GM23338 (cell line): ENCODE results near the gene EVC2. TPM values are rescaled to one million over a fixed set of nuclear protein-coding genes. Genes with fewer than 3 reads are reported as not detected.

Experiments
- ATAC-seq: fragments of 200-7000 bp; cut with Tn5 transposase; 3 replicates; pipeline ENCODE4 v1.9.1; 2020
- DNase-seq: peaks from one replicate; pipeline ENCODE4 v3.0.0-alpha.2; 2015; ENCODE audit warnings: low spot score
- H2AFZ ChIP-seq: fragments of 200-600 bp; sonication (generic); 2 replicates; pipeline ENCODE4 v1.8.0; 2016; ENCODE audit warnings: antibody characterized with exemption, mild to moderate bottlenecking, moderate library complexity
- H3F3A ChIP-seq: fragments of 200-600 bp; sonication (generic); replicated peaks from 2 replicates; pipeline ENCODE4 v1.8.0; 2017; ENCODE audit warnings: antibody characterized with exemption, mixed run types, low read depth
- H3K27ac ChIP-seq: fragments of 200-600 bp; sonication (generic); 2 replicates; pipeline ENCODE4 v1.6.1; 2016; ENCODE audit warnings: low read depth
- H3K27me3 ChIP-seq: fragments of 200-600 bp; sonication (generic); 2 replicates; pipeline ENCODE4 v1.8.0; 2016; ENCODE audit warnings: mild to moderate bottlenecking, mixed run types, moderate library complexity; ENCODE audit not compliant: insufficient read depth
- H3K36me3 ChIP-seq: fragments of 200-600 bp; sonication (generic); 2 replicates; pipeline ENCODE4 v1.8.0; 2016; ENCODE audit warnings: mild to moderate bottlenecking; ENCODE audit not compliant: insufficient read depth
- H3K4me1 ChIP-seq: fragments of 200-600 bp; sonication (generic); 2 replicates; pipeline ENCODE4 v1.8.0; 2016; ENCODE audit warnings: mild to moderate bottlenecking, moderate library complexity; ENCODE audit not compliant: insufficient read depth
- H3K4me2 ChIP-seq: fragments of 200-600 bp; sonication (generic); 2 replicates; pipeline ENCODE4 v1.7.1; 2017; ENCODE audit warnings: mixed run types
- H3K4me3 ChIP-seq: fragments of 200-600 bp; sonication (generic); 2 replicates; pipeline ENCODE4 v1.6.1; 2016; ENCODE audit warnings: mixed run types
- H3K79me2 ChIP-seq: fragments of 200-600 bp; sonication (generic); replicated peaks from 2 replicates; pipeline ENCODE4 v1.8.0; 2017; ENCODE audit warnings: mild to moderate bottlenecking; ENCODE audit not compliant: insufficient read depth
- H3K9me2 ChIP-seq: fragments of 200-600 bp; sonication (generic); 2 replicates; pipeline ENCODE4 v1.8.0; 2017; ENCODE audit not compliant: insufficient read depth
- H4K20me1 ChIP-seq: fragments of 200-600 bp; sonication (generic); replicated peaks from 2 replicates; pipeline ENCODE4 v1.8.0; 2017; ENCODE audit warnings: mild to moderate bottlenecking; ENCODE audit not compliant: insufficient read depth
- H3K27ac Mint-ChIP-seq: 2 replicates; pipeline ENCODE4 v1.8.0; 2020; ENCODE audit warnings: inconsistent platforms, mild to moderate bottlenecking, moderate library complexity, mixed read lengths
- H3K27me3 Mint-ChIP-seq: 3 replicates; pipeline ENCODE4 v1.8.0; 2022; ENCODE audit warnings: low read depth, mild to moderate bottlenecking, moderate library complexity, mixed read lengths, inconsistent platforms; ENCODE audit not compliant: insufficient read depth, poor library complexity
- H3K36me3 Mint-ChIP-seq: 3 replicates; pipeline ENCODE4 v1.8.0; 2021; ENCODE audit warnings: low read depth, mild to moderate bottlenecking, inconsistent platforms, moderate library complexity, mixed read lengths
- H3K4me1 Mint-ChIP-seq: 3 replicates; pipeline ENCODE4 v1.8.0; 2020; ENCODE audit warnings: mild to moderate bottlenecking, inconsistent platforms, mixed read lengths
- H3K4me3 Mint-ChIP-seq: 3 replicates; pipeline ENCODE4 v1.8.0; 2021; ENCODE audit warnings: moderate library complexity, mild to moderate bottlenecking, inconsistent platforms, mixed read lengths
- H3K9me3 Mint-ChIP-seq: 3 replicates; pipeline ENCODE4 v1.8.0; 2020; ENCODE audit warnings: moderate library complexity, mild to moderate bottlenecking, inconsistent platforms, mixed read lengths
- CREB1 ChIP-seq: fragments of 250-450 bp; sonication (Bioruptor Pico); IDR thresholded peaks from 2 replicates; pipeline ENCODE4 v1.5.0; 2020; ENCODE audit warnings: low read depth, mild to moderate bottlenecking, moderate library complexity
- ETS1 ChIP-seq: IDR thresholded peaks from 2 replicates; pipeline ENCODE4 v1.6.1; 2016; ENCODE audit warnings: antibody characterized with exemption
- EZH2 ChIP-seq: fragments of 200-600 bp; sonication (generic); IDR thresholded peaks from one replicate; pipeline ENCODE4 v1.8.0; 2017; ENCODE audit warnings: antibody characterized with exemption, mild to moderate bottlenecking, low read depth; ENCODE audit not compliant: unreplicated experiment
- EZH2phosphoT487 ChIP-seq: fragments of 200-600 bp; sonication (generic); IDR thresholded peaks from one replicate; pipeline ENCODE4 v1.8.1; 2018; ENCODE audit warnings: antibody characterized with exemption; ENCODE audit not compliant: unreplicated experiment
- JUNB ChIP-seq: IDR thresholded peaks from one replicate; pipeline ENCODE4 v1.6.1; 2016; ENCODE audit warnings: antibody characterized with exemption; ENCODE audit not compliant: unreplicated experiment
- NANOG ChIP-seq: IDR thresholded peaks from 2 replicates; pipeline ENCODE4 v1.6.1; 2016; ENCODE audit warnings: antibody characterized with exemption, borderline replicate concordance
- POLR2AphosphoS5 ChIP-seq: IDR thresholded peaks from 2 replicates; pipeline ENCODE4 v1.6.1; 2016; ENCODE audit warnings: antibody characterized with exemption, low read depth
- REST ChIP-seq: IDR thresholded peaks from one replicate; pipeline ENCODE4 v1.6.1; 2018; ENCODE audit warnings: antibody characterized with exemption; ENCODE audit not compliant: unreplicated experiment
- STAT1 ChIP-seq: IDR thresholded peaks from one replicate; pipeline ENCODE4 v1.6.1; 2016; ENCODE audit warnings: antibody characterized with exemption; ENCODE audit not compliant: unreplicated experiment
- ZNF114 ChIP-seq: fragments of 250-450 bp; sonication (Bioruptor Pico); IDR thresholded peaks from 2 replicates; pipeline ENCODE4 v1.5.0; 2020; ENCODE audit warnings: mild to moderate bottlenecking, moderate library complexity
- ZNF331 ChIP-seq: fragments of 250-450 bp; sonication (Bioruptor Pico); IDR thresholded peaks from 2 replicates; pipeline ENCODE4 v1.5.0; 2020; ENCODE audit warnings: low read depth, mild to moderate bottlenecking, moderate library complexity
- polyA plus RNA-seq: library from polyadenylated mRNA; unstranded; fragments of >200 nt; fragmentation: Nextera tagmentation; extraction: Ambion mirVana; gene quantifications from 2 replicates; pipeline ENCODE4 v1.2.1, GENCODE V29; 2016
- total RNA-seq: library from RNA; depleted of rRNA; stranded (reverse); fragments of >200 nt; shearing (Covaris generic); gene quantifications from 2 replicates; pipeline ENCODE4 v1.2.3, GENCODE V29; 2014
- TF ChIP-seq, protein P1 (sequence below), 2 experiments: fragments of 200-600 bp in 1 of 2; sonication (generic) in 1 of 2; conservative IDR thresholded peaks; 2 replicates each; pipeline versions ENCODE4 v1.5.1 to v1.6.1; 2016 to 2017; ENCODE audit warnings: antibody characterized with exemption in 2 of 2, low read depth in 2 of 2, mild to moderate bottlenecking in 2 of 2, moderate library complexity in 1 of 2
- TF ChIP-seq, protein P2 (sequence below): fragments of 250-450 bp; sonication (Bioruptor Pico); IDR thresholded peaks from 2 replicates; pipeline ENCODE4 v1.5.0; 2020; ENCODE audit warnings: mild to moderate bottlenecking, moderate library complexity

Gene EVC2
- total and polyA plus RNA-seq, 2 experiments from 2014 or later: 3.4 to 11.5 TPM

DNA sequence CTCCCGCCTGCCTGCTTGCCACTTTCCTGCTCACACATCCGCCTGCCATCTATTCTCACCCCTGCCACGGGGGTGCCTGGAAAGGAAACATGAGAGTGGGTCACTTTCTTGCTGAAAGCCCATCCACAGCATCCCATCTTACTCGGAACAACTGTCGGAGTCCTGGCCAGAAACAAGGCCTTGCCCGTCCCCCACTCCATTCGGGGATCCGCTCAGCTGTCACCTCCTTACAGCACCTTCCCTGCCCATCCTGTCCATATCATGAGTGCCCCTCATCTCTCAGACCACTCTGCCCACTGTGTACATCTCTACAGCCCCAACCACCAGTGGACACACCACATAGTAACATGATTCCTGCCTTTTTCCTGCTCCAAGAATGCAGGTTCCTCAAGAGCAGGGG is 6.4 kb downstream of the EVC2 start:
- Mint-ChIP-seq H3K9me3 (peaks cover 22% of the 10 kb centered on the region), H3K36me3 (peaks cover 27% of the 10 kb centered on the region)
- DNase-seq: no peak

More for the DNA sequence above, 6.4 kb downstream of the EVC2 start:
- Histone ChIP-seq H4K20me1 (no peaks in the 10 kb centered on the region; the same call in 1 of the 2 replicates), H3K27ac (no peak overlapping the region), H3K4me3 (no peak overlapping the region), H3K27me3 (no peaks in the 10 kb centered on the region), H3K4me1 (no peaks in the 10 kb centered on the region), H3F3A (no peaks in the 10 kb centered on the region), H2AFZ (no peak overlapping the region), H3K4me2 (no peak overlapping the region), H3K9me2 (no peaks in the 10 kb centered on the region), H3K79me2 (0 out of 2 replicates have a peak, but pooled peaks cover 5% of the 10 kb centered on the region), H3K36me3 (no peaks in the 10 kb centered on the region; the same call in 1 of the 2 replicates)
- TF ChIP-seq ZNF114 (CRISPR knock-in tag) (no peak), CREB1 (no peak), ETS1 (no peak), STAT1 (no peak), NANOG (no peak), EZH2 (no peak), REST (no peak), ZNF331 (CRISPR knock-in tag) (no peak), JUNB (no peak), EZH2phosphoT487 (no peak), POLR2AphosphoS5 (no peak)
- TF ChIP-seq, protein P1, sequence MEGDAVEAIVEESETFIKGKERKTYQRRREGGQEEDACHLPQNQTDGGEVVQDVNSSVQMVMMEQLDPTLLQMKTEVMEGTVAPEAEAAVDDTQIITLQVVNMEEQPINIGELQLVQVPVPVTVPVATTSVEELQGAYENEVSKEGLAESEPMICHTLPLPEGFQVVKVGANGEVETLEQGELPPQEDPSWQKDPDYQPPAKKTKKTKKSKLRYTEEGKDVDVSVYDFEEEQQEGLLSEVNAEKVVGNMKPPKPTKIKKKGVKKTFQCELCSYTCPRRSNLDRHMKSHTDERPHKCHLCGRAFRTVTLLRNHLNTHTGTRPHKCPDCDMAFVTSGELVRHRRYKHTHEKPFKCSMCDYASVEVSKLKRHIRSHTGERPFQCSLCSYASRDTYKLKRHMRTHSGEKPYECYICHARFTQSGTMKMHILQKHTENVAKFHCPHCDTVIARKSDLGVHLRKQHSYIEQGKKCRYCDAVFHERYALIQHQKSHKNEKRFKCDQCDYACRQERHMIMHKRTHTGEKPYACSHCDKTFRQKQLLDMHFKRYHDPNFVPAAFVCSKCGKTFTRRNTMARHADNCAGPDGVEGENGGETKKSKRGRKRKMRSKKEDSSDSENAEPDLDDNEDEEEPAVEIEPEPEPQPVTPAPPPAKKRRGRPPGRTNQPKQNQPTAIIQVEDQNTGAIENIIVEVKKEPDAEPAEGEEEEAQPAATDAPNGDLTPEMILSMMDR (conservative IDR thresholded peaks at IDR 0.05; ENCODE audit: low read depth in 2 of 2): no peak
- TF ChIP-seq, protein P2, sequence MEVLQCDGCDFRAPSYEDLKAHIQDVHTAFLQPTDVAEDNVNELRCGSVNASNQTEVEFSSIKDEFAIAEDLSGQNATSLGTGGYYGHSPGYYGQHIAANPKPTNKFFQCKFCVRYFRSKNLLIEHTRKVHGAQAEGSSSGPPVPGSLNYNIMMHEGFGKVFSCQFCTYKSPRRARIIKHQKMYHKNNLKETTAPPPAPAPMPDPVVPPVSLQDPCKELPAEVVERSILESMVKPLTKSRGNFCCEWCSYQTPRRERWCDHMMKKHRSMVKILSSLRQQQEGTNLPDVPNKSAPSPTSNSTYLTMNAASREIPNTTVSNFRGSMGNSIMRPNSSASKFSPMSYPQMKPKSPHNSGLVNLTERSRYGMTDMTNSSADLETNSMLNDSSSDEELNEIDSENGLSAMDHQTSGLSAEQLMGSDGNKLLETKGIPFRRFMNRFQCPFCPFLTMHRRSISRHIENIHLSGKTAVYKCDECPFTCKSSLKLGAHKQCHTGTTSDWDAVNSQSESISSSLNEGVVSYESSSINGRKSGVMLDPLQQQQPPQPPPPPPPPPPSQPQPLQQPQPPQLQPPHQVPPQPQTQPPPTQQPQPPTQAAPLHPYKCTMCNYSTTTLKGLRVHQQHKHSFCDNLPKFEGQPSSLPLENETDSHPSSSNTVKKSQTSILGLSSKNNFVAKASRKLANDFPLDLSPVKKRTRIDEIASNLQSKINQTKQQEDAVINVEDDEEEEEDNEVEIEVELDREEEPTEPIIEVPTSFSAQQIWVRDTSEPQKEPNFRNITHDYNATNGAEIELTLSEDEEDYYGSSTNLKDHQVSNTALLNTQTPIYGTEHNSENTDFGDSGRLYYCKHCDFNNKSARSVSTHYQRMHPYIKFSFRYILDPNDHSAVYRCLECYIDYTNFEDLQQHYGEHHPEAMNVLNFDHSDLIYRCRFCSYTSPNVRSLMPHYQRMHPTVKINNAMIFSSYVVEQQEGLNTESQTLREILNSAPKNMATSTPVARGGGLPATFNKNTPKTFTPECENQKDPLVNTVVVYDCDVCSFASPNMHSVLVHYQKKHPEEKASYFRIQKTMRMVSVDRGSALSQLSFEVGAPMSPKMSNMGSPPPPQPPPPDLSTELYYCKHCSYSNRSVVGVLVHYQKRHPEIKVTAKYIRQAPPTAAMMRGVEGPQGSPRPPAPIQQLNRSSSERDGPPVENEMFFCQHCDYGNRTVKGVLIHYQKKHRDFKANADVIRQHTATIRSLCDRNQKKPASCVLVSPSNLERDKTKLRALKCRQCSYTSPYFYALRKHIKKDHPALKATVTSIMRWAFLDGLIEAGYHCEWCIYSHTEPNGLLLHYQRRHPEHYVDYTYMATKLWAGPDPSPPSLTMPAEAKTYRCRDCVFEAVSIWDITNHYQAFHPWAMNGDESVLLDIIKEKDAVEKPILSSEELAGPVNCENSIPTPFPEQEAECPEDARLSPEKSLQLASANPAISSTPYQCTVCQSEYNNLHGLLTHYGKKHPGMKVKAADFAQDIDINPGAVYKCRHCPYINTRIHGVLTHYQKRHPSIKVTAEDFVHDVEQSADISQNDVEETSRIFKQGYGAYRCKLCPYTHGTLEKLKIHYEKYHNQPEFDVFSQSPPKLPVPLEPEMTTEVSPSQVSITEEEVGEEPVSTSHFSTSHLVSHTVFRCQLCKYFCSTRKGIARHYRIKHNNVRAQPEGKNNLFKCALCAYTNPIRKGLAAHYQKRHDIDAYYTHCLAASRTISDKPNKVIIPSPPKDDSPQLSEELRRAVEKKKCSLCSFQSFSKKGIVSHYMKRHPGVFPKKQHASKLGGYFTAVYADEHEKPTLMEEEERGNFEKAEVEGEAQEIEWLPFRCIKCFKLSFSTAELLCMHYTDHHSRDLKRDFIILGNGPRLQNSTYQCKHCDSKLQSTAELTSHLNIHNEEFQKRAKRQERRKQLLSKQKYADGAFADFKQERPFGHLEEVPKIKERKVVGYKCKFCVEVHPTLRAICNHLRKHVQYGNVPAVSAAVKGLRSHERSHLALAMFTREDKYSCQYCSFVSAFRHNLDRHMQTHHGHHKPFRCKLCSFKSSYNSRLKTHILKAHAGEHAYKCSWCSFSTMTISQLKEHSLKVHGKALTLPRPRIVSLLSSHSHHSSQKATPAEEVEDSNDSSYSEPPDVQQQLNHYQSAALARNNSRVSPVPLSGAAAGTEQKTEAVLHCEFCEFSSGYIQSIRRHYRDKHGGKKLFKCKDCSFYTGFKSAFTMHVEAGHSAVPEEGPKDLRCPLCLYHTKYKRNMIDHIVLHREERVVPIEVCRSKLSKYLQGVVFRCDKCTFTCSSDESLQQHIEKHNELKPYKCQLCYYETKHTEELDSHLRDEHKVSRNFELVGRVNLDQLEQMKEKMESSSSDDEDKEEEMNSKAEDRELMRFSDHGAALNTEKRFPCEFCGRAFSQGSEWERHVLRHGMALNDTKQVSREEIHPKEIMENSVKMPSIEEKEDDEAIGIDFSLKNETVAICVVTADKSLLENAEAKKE (CRISPR knock-in tag): no peak
- ATAC-seq: no peak
- Mint-ChIP-seq H3K27me3 (peaks cover 10% of the 10 kb centered on the region), H3K4me3 (no peak overlapping the region), H3K27ac (no peak overlapping the region), H3K4me1 (peaks cover 2% of the 10 kb centered on the region; the same call in 2 of the 3 replicates)
